ENCODE results near the gene PHF13. TPM values are rescaled to one million over a fixed set of nuclear protein-coding genes. Genes with fewer than 3 reads are reported as not detected.

Gene PHF13
- total and polyA plus RNA-seq, 2 of the 4 experiments (the other 2 are of a cell fraction) = 7.3 to 9.8 TPM

GRCh38 chr1:6628971-6629479, 15.5 kb downstream of the PHF13 start:
- no peak overlapping the region for H2BK5ac ChIP-seq (ENCODE audit: low read depth, low read length, poor library complexity, severe bottlenecking)
- dilution Hi-C loops (cut with HindIII; ENCODE audit: low sequenced_read_pairs, unreplicated experiment) = no loop called here
- H3K18ac ChIP-seq (ENCODE audit: low read depth, low read length) = no peak overlapping the region
- no peak overlapping the region for H3K56ac ChIP-seq (ENCODE audit: extremely low read depth, insufficient read depth, low read length)
- ATAC-seq (ENCODE audit: low read depth) (no peak), DNase-seq (no peak)
- no peak overlapping the region for H2AK5ac ChIP-seq (ENCODE audit: low read depth, low read length)
- H3K14ac ChIP-seq (replicated peaks; ENCODE audit: low read depth, low read length) = no peak overlapping the region
- H3K23ac ChIP-seq (ENCODE audit: low read depth, low read length) = no peak overlapping the region
- H3K36me3 ChIP-seq (ENCODE audit: control insufficient read depth, insufficient read depth, low read length) = peaks cover 46% of the 10 kb centered on the region
- no peak overlapping the region for H3K4me3 ChIP-seq (ENCODE audit: insufficient read depth, low read depth, low read length)
- no peak overlapping the region for H2BK15ac ChIP-seq (ENCODE audit: low read depth, low read length)
- no peaks in the 10 kb centered on the region for H3K27me3 ChIP-seq (ENCODE audit: control insufficient read depth, insufficient read depth, low read length)
- peaks cover 27% of the 10 kb centered on the region for H4K20me1 ChIP-seq (ENCODE audit: insufficient read depth, low read length)
- H2BK120ac ChIP-seq (ENCODE audit: low read depth, low read length) = no peak overlapping the region
- no peak overlapping the region for H2AK9ac ChIP-seq (replicated peaks; ENCODE audit: low read depth, low read length, poor library complexity)
- in situ Hi-C loops (cut with MboI; ENCODE audit: low sequenced_read_pairs) = no loop called here
- peaks cover 18 to 53% of the 10 kb centered on the region in 2 experiments for H3K79me1 ChIP-seq (ENCODE audit: low read depth in 1 of 2, low read length in 2 of 2)
- H3K4me2 ChIP-seq (ENCODE audit: low read depth, low read length) = no peak overlapping the region
- TF ChIP-seq BHLHE40 (IDR thresholded peaks at IDR 0.05; ENCODE audit: low read depth, low read length) = no peak
- no peak for TF ChIP-seq ELK1 (IDR thresholded peaks at IDR 0.05; ENCODE audit: borderline replicate concordance, low read depth, low read length)
- no peak for TF ChIP-seq RAD21 (IDR thresholded peaks at IDR 0.05; ENCODE audit: low read length)
- TF ChIP-seq SMC3 (IDR thresholded peaks at IDR 0.05; ENCODE audit: low read depth, low read length) = no peak
- TF ChIP-seq CEBPB (IDR thresholded peaks at IDR 0.05; ENCODE audit: low read depth, low read length) = no peak
- TF ChIP-seq RFX5 (IDR thresholded peaks at IDR 0.05; ENCODE audit: low read depth, low read length) = no peak
- TF ChIP-seq MAFK (IDR thresholded peaks at IDR 0.05; ENCODE audit: low read depth, low read length) = no peak
- TF ChIP-seq, protein P1, sequence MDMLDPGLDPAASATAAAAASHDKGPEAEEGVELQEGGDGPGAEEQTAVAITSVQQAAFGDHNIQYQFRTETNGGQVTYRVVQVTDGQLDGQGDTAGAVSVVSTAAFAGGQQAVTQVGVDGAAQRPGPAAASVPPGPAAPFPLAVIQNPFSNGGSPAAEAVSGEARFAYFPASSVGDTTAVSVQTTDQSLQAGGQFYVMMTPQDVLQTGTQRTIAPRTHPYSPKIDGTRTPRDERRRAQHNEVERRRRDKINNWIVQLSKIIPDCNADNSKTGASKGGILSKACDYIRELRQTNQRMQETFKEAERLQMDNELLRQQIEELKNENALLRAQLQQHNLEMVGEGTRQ (IDR thresholded peaks at IDR 0.05; ENCODE audit: low read depth, low read length) = no peak
- no peak for TF ChIP-seq CHD1 (IDR thresholded peaks at IDR 0.05; ENCODE audit: low read depth, low read length)
- TF ChIP-seq RCOR1 (IDR thresholded peaks at IDR 0.05; ENCODE audit: insufficient replicate concordance, low read length) = no peak
- no peak for TF ChIP-seq MAZ (IDR thresholded peaks at IDR 0.05; ENCODE audit: borderline replicate concordance, low read depth, low read length)
- no peak for TF ChIP-seq POLR2A (IDR thresholded peaks at IDR 0.05; ENCODE audit: low read depth, low read length)
- TF ChIP-seq, protein P2, sequence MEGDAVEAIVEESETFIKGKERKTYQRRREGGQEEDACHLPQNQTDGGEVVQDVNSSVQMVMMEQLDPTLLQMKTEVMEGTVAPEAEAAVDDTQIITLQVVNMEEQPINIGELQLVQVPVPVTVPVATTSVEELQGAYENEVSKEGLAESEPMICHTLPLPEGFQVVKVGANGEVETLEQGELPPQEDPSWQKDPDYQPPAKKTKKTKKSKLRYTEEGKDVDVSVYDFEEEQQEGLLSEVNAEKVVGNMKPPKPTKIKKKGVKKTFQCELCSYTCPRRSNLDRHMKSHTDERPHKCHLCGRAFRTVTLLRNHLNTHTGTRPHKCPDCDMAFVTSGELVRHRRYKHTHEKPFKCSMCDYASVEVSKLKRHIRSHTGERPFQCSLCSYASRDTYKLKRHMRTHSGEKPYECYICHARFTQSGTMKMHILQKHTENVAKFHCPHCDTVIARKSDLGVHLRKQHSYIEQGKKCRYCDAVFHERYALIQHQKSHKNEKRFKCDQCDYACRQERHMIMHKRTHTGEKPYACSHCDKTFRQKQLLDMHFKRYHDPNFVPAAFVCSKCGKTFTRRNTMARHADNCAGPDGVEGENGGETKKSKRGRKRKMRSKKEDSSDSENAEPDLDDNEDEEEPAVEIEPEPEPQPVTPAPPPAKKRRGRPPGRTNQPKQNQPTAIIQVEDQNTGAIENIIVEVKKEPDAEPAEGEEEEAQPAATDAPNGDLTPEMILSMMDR (conservative IDR thresholded peaks at IDR 0.05; ENCODE audit: low read depth, low read length) = no peak
- no peak for TF ChIP-seq MXI1 (IDR thresholded peaks at IDR 0.05; ENCODE audit: borderline replicate concordance, low read depth, low read length)
- TF ChIP-seq NFE2L2 (IDR thresholded peaks at IDR 0.05; ENCODE audit: low read depth, low read length) = no peak
- no peak for TF ChIP-seq FOS (IDR thresholded peaks at IDR 0.05; ENCODE audit: low read depth, low read length)
- no peak overlapping the region for H3K27ac ChIP-seq (ENCODE audit: insufficient read depth, low read length)
- H3K9me3 ChIP-seq (ENCODE audit: control insufficient read depth, insufficient read depth, low read length) = no peaks in the 10 kb centered on the region
- H2AFZ ChIP-seq (replicated peaks; ENCODE audit: low read length, poor library complexity) = no peak overlapping the region
- H3K9me1 ChIP-seq (ENCODE audit: insufficient read depth, low read length) = peaks cover 4% of the 10 kb centered on the region; the same call in 1 of the 2 replicates
- ChIA-PET POLR2A (ENCODE audit: unreplicated experiment) (no interaction called here), CTCF (no interaction called here)
- no peak overlapping the region for H4K91ac ChIP-seq (ENCODE audit: insufficient read depth, low read depth, low read length)
- H3K9ac ChIP-seq (ENCODE audit: low read depth, low read length) = no peak overlapping the region
- no peak overlapping the region for H4K8ac ChIP-seq (ENCODE audit: low read depth in 2 of 2, low read length in 2 of 2)
- peaks cover 6% of the 10 kb centered on the region for H3K4me1 ChIP-seq (ENCODE audit: control insufficient read depth, insufficient read depth, low read length)
- BruUV-seq (replicated peaks) = no TSS peak
- intact Hi-C loops (cut with micrococcal nuclease) = no loop called here
- no peak overlapping the region for H4K5ac ChIP-seq (ENCODE audit: low read depth, low read length)
- no peak overlapping the region for H2BK20ac ChIP-seq (ENCODE audit: low read depth, low read length)
- H3K4ac ChIP-seq (ENCODE audit: low read depth, low read length) = no peak overlapping the region
- 100% methylated on average over 2 of the region's 12 CpGs; no CpG with 5 or more reads in 1 of the 2 experiments for WGBS, 2 experiments (ENCODE audit: extremely low coverage in 2 of 2, insufficient read length in 1 of 2)
